GM12875 (cell line): Measurements from ENCODE around the gene RNU6-8.

Experiments
- H3K4me3 ChIP-seq: one replicate; pipeline ENCODE4 v1.5.1; 2011; ENCODE audit warnings: low read depth, low read length, control low read depth
- CTCF ChIP-seq: IDR thresholded peaks from 2 replicates; pipeline ENCODE4 v1.5.1; 2011; ENCODE audit warnings: low read depth, mild to moderate bottlenecking, control low read depth, inconsistent platforms, low read length, moderate library complexity, borderline replicate concordance; ENCODE audit not compliant: insufficient read depth

RNU6-8 gene

GRCh38 chr14:32246751-32247150 is 43.7 kb upstream of the RNU6-8 start:
- no peak for TF ChIP-seq CTCF

GRCh38 chr14:32244404-32244803 is 41.3 kb upstream of the RNU6-8 start:
- TF ChIP-seq CTCF = no peak
- no peak overlapping the region for H3K4me3 ChIP-seq

More at GRCh38 chr14:32246751-32247150, 43.7 kb upstream of the RNU6-8 start:
- H3K4me3 ChIP-seq = no peak overlapping the region

GRCh38 chr14:32233260-32233659 is 30.2 kb upstream of the RNU6-8 start:
- H3K4me3 ChIP-seq = no peak overlapping the region
- TF ChIP-seq CTCF = no peak

- TF ChIP-seq CTCF = no peak
- no peak overlapping the region for H3K4me3 ChIP-seq
Measured at GRCh38 chr14:32232481-32232880, 29.4 kb upstream of the RNU6-8 start.

- no peak for TF ChIP-seq CTCF
Measured at GRCh38 chr14:32230695-32231280, 27.7 kb upstream of the RNU6-8 start.

GRCh38 chr14:32230181-32230580 is 27.1 kb upstream of the RNU6-8 start:
- no peak for TF ChIP-seq CTCF
- H3K4me3 ChIP-seq = no peak overlapping the region

More at GRCh38 chr14:32230695-32231280, 27.7 kb upstream of the RNU6-8 start:
- H3K4me3 ChIP-seq = no peak overlapping the region

GRCh38 chr14:32226056-32226455 is 23.0 kb upstream of the RNU6-8 start:
- no peak overlapping the region for H3K4me3 ChIP-seq
- TF ChIP-seq CTCF = no peak
